GM19455 (cell line): ENCODE measurements around the gene ARF4.
A peak's percentile ranks its signal among the peaks of the same experiment; 100 is the strongest.

Experiments
- ATAC-seq: cut with Tn5 transposase; IDR thresholded peaks from one replicate; pipeline ENCODE4 v1.9.1; 2021; ENCODE audit not compliant: unreplicated experiment

ARF4 gene

GRCh38 chr3:57582474-57583168, 14.5 kb downstream of the ARF4 start:
- no peak for ATAC-seq

- no peak for ATAC-seq
These were observed 19.3 kb downstream of the ARF4 start for GRCh38 chr3:57577801-57578200.

- ATAC-seq = no peak
These were observed 21.0 kb downstream of the ARF4 start for GRCh38 chr3:57575966-57576626.

- no peak for ATAC-seq
These were observed 25.0 kb downstream of the ARF4 start for GRCh38 chr3:57572096-57572495.

- ATAC-seq = no peak
These were observed 26.3 kb downstream of the ARF4 start for GRCh38 chr3:57570878-57571277.

- no peak for ATAC-seq
These were observed 27.2 kb downstream of the ARF4 start for GRCh38 chr3:57569859-57570450.

GRCh38 chr3:57559526-57559925, 37.6 kb downstream of the ARF4 start:
- ATAC-seq = no peak

GRCh38 chr3:57557085-57557537, 40.0 kb downstream of the ARF4 start:
- no peak for ATAC-seq

- ATAC-seq = peak; percentile 29
These were observed 40.6 kb downstream of the ARF4 start for GRCh38 chr3:57556459-57557084.

- peak; percentile 89 for ATAC-seq
These were observed 41.2 kb downstream of the ARF4 start, which contains the start of gene PDE12 for GRCh38 chr3:57555738-57556458. Gene PDE12, plus strand, starts transcription at chr3:57556274. Its CDS starts 106 bp downstream, at chr3:57556380.

GRCh38 chr3:57555306-57555705, 41.8 kb downstream of the ARF4 start:
- ATAC-seq = no peak

- ATAC-seq = no peak
These were observed 50.5 kb downstream of the ARF4 start for GRCh38 chr3:57546616-57547015.

- ATAC-seq = no peak
These were observed 51.4 kb downstream of the ARF4 start for GRCh38 chr3:57545636-57546268.

GRCh38 chr3:57544181-57545125, 52.7 kb downstream of the ARF4 start, which contains the start of gene DNAH12:
Gene DNAH12, minus strand, starts transcription at chr3:57544344. Its CDS starts 1,474 bp downstream, at chr3:57542870.
- ATAC-seq = no peak

GRCh38 chr3:57538465-57538864, 58.7 kb downstream of the ARF4 start:
- no peak for ATAC-seq

- ATAC-seq = no peak
These were observed 67.0 kb downstream of the ARF4 start for GRCh38 chr3:57530071-57530608.
